Activated CD8-positive, alpha-beta memory T cell treated with anti-CD3 and anti-CD28 coated beads for 48 hours (primary cell): ENCODE data around the gene LCN6.

Experiments used
- DNase-seq, 3 experiments: peaks; one replicate each; pipeline ENCODE4 v3.0.0-alpha.2; 2020; ENCODE audit warnings: low read depth in 2 of 3, low spot score in 2 of 3

The LCN6 gene

GRCh38 chr9:136744773-136745172 is 3.6 kb downstream of the LCN6 start:
- DNase-seq: no peak

- DNase-seq: no peak
Measured at GRCh38 chr9:136743639-136744211, 4.6 kb downstream of the LCN6 start.

GRCh38 chr9:136742591-136743391 is 5.5 kb downstream of the LCN6 start, which contains the start of gene LCN10:
Gene LCN10, minus strand, starts transcription at chr9:136742940. Its CDS starts 37 bp downstream, at chr9:136742903.
- no peak for DNase-seq

- no peak for DNase-seq
Measured at GRCh38 chr9:136741883-136742571, 6.3 kb downstream of the LCN6 start.

- no peak for DNase-seq
Measured at GRCh38 chr9:136740971-136741882, 7.1 kb downstream of the LCN6 start.

GRCh38 chr9:136740491-136740890 is 7.8 kb downstream of the LCN6 start:
- DNase-seq: no peak

- no peak for DNase-seq
Measured at GRCh38 chr9:136740069-136740468, 8.3 kb downstream of the LCN6 start.

GRCh38 chr9:136739509-136739908 is 8.8 kb downstream of the LCN6 start:
- DNase-seq: no peak

- no peak for DNase-seq
Measured at GRCh38 chr9:136738960-136739359, 9.4 kb downstream of the LCN6 start.

GRCh38 chr9:136735812-136736480 is 12.4 kb downstream of the LCN6 start:
- no peak for DNase-seq

GRCh38 chr9:136734837-136735496 is 13.4 kb downstream of the LCN6 start:
- DNase-seq: no peak

GRCh38 chr9:136733611-136734010 is 14.7 kb downstream of the LCN6 start:
- DNase-seq: no peak

GRCh38 chr9:136732444-136733178 is 15.7 kb downstream of the LCN6 start:
- no peak for DNase-seq

- DNase-seq: no peak
Measured at GRCh38 chr9:136729926-136730325, 18.4 kb downstream of the LCN6 start.

- no peak for DNase-seq
Measured at GRCh38 chr9:136729144-136729543, 19.2 kb downstream of the LCN6 start.

GRCh38 chr9:136728548-136729123 is 19.7 kb downstream of the LCN6 start:
- no peak for DNase-seq

- peak; percentile 83 to 95 (median 94) for DNase-seq
Measured at GRCh38 chr9:136728080-136728547, 20.2 kb downstream of the LCN6 start.

GRCh38 chr9:136726631-136727191 is 21.6 kb downstream of the LCN6 start:
- DNase-seq: no peak
